Adrenal gland (tissue), 12 donors: Measurements from ENCODE around the gene UBN1. TPM values are rescaled to one million over a fixed set of nuclear protein-coding genes. Genes with fewer than 3 reads are reported as not detected.
A peak's percentile ranks its signal among the peaks of the same experiment; 100 is the strongest.

Source experiments
- DNase-seq, 7 donors: peaks; one replicate each; pipeline ENCODE4 v3.0.0-alpha.2; 2019 to 2020
- H3K27ac ChIP-seq, 5 donors: fragments of 200-600 bp; sonication (generic) in 4 of 5; 1 replicate in 3 of 5; 2 replicates in 2 of 5; pipeline versions ENCODE4 v1.5.1 to v1.8.0; 2016 to 2020; ENCODE audit warnings: mild to moderate bottlenecking in 1 of 5
- H3K27me3 ChIP-seq: fragments of 200-600 bp; 2 replicates; pipeline ENCODE4 v1.8.0; 2021
- H3K36me3 ChIP-seq, 2 donors: fragments of 200-600 bp; replicated peaks in 1 of 2; 1 replicate in 1 of 2; 2 replicates in 1 of 2; pipeline versions ENCODE4 v1.5.1 to v1.8.0; 2018 to 2022
- H3K4me1 ChIP-seq, 2 donors: fragments of 200-600 bp; replicated peaks in 1 of 2; 1 replicate in 1 of 2; 2 replicates in 1 of 2; pipeline versions ENCODE4 v1.5.1 to v1.8.0; 2018 to 2021
- H3K4me3 ChIP-seq, 4 donors: fragments of 200-600 bp; sonication (generic) in 3 of 4; one replicate each; pipeline ENCODE4 v1.5.1; 2016 to 2018
- H3K9me3 ChIP-seq, 3 donors: fragments of 200-600 bp; sonication (generic) in 1 of 3; replicated peaks in 1 of 3; 1 replicate in 2 of 3; 2 replicates in 1 of 3; pipeline versions ENCODE4 v1.5.1 to v1.8.0; 2016 to 2021
- CTCF ChIP-seq, 6 experiments: fragments of 450-650 bp in 4 of 6; fragments of 200-600 bp in 2 of 6; sonication (generic) in 1 of 6; IDR thresholded peaks; 1 replicate in 5 of 6; 2 replicates in 1 of 6; pipeline versions ENCODE4 v1.5.1 to v1.8.0; 2016 to 2021; ENCODE audit warnings: antibody characterized with exemption in 6 of 6, mild to moderate bottlenecking in 2 of 6, moderate library complexity in 1 of 6
- POLR2A ChIP-seq, 2 donors: fragments of 450-650 bp; IDR thresholded peaks; one replicate each; pipeline ENCODE4 v1.6.1; 2017; ENCODE audit warnings: antibody characterized with exemption in 2 of 2, mild to moderate bottlenecking in 2 of 2, moderate library complexity in 1 of 2
- WGBS, 4 donors: extraction: QIAGEN DNeasy Blood & Tissue Kit in 2 of 4; methylation state at CpG; one replicate each; pipeline versions ENCODE4 v1.1.5 to v1.1.7; 2013 to 2017; 5-methylcytosine and 5-hydroxymethylcytosine counted together
- intact Hi-C, 2 donors: fragments of 100-400 bp; cut with DNase I; formaldehyde crosslinking; loops; one replicate each; pipeline versions ENCODE4 v1.14.1 to v1.15.0; 2022 to 2023
- polyA plus RNA-seq, 3 donors: library from polyadenylated mRNA; stranded (reverse); fragments of 200-250 nt in 2 of 3; fragments of 350-450 nt in 1 of 3; fragmentation: Illumina TruSeq in 1 of 3; extraction: RNeasy Lipid Tissue Mini Kit (QIAGEN cat#74804) in 1 of 3; gene quantifications; one replicate each; pipeline ENCODE4 v1.2.3, GENCODE V29; 2013 to 2014
- total RNA-seq, 9 donors: library from RNA; depleted of rRNA in 4 of 9; stranded (reverse); fragments of >200 nt in 4 of 9; fragments of 120-200 nt in 1 of 9; fragmentation: NEBNext Ultra II Directional in 1 of 9; extraction: Animal tissue kit (Norgen Biotek cat#: 25700) in 1 of 9; gene quantifications; one replicate each; pipeline versions ENCODE4 v1.1.0 to v1.2.4, GENCODE V29; 2013 to 2023
- donor health status: healthy with polysubstance abuse.
- donor health status: Bipolar disorder and iron deficiency.
- donor health status: DM: yes; HTN: yes; CAD: no.
- donor health status: DM: no; HTN: no; CAD: no.
- donor health status: DM: no; HTN: no; CAD: no.
- donor health status: DM: yes; HTN: yes; CAD: no.

The UBN1 gene
- total and polyA plus RNA-seq, 12 donors, result 5.9 to 60.8 (median 28.4) TPM

DNA sequence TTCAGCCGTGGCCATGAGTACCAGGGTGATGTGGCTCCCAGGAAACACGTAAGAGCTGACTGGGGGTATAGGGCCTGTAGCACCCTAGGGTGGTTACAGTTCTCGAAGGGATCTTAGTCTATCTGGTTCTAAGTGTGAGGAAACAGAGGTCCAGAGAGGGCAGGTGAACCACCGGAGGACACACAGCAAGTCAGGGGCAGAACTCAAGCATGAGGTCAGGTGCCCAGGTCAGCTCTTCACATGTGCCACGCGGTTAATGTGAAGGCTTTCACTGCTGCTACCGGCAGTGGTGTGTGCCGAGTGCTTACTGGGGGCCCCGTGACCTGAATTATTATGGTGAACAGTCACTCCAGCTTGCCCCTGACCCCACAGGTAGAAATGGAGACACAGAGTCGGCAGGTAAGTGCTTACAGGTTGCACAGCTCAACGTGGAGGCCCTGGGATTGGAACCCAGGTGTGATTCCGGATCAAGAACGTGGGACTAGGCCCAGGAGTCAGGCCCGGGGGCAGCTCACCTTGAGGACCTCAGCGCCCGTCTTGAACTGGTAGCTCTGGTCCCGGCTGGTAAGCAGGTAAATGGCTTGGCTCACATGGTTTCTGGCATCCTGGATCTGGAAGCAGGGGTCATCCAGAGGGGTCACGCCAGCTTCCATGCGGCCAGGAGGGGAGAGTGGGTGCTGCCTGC, 48.0 kb upstream of the UBN1 start:
- no peak for DNase-seq
- Histone ChIP-seq H3K4me1 (peaks cover 20 to 31% of the 10 kb centered on the region in 2 donors), H3K4me3 (no peak overlapping the region), H3K36me3 (peaks cover 0 to 34% of the 10 kb centered on the region in 2 donors), H3K9me3 (no peaks in the 10 kb centered on the region), H3K27me3 (no peaks in the 10 kb centered on the region), H3K27ac (no peak overlapping the region)
- TF ChIP-seq POLR2A (IDR thresholded peaks at IDR 0.05) (no peak), CTCF (IDR thresholded peaks at IDR 0.05) (no peak)
- 84 to 91% (median 90%) methylated on average over 10 to 19 of the region's 19 CpGs for WGBS, 4 donors
- intact Hi-C loops, result no loop called here

- peak; percentile 79 to 94 (median 91) for DNase-seq
- peak overlapping the region in 1 of 4 donors; percentile 86 for H3K4me3 ChIP-seq
- 42 to 74% (median 56%) methylated on average over 9 to 17 of the region's 17 CpGs for WGBS, 4 donors
- TF ChIP-seq CTCF (IDR thresholded peaks at IDR 0.05) (no peak), POLR2A (IDR thresholded peaks at IDR 0.05) (peak in 1 of 2 donors; percentile 54)
- peaks cover 0 to 37% of the 10 kb centered on the region in 2 donors for H3K36me3 ChIP-seq
- no peaks in the 10 kb centered on the region for H3K27me3 ChIP-seq
- peaks cover 27 to 43% of the 10 kb centered on the region in 2 donors for H3K4me1 ChIP-seq
- H3K27ac ChIP-seq, result peak overlapping the region in 4 of 5 donors; percentile 16 to 98 (median 42)
- no peaks in the 10 kb centered on the region for H3K9me3 ChIP-seq
- intact Hi-C loops, result no loop called here
Measured at GRCh38 chr16:4800290-4801041, 46.8 kb upstream of the UBN1 start.

DNA sequence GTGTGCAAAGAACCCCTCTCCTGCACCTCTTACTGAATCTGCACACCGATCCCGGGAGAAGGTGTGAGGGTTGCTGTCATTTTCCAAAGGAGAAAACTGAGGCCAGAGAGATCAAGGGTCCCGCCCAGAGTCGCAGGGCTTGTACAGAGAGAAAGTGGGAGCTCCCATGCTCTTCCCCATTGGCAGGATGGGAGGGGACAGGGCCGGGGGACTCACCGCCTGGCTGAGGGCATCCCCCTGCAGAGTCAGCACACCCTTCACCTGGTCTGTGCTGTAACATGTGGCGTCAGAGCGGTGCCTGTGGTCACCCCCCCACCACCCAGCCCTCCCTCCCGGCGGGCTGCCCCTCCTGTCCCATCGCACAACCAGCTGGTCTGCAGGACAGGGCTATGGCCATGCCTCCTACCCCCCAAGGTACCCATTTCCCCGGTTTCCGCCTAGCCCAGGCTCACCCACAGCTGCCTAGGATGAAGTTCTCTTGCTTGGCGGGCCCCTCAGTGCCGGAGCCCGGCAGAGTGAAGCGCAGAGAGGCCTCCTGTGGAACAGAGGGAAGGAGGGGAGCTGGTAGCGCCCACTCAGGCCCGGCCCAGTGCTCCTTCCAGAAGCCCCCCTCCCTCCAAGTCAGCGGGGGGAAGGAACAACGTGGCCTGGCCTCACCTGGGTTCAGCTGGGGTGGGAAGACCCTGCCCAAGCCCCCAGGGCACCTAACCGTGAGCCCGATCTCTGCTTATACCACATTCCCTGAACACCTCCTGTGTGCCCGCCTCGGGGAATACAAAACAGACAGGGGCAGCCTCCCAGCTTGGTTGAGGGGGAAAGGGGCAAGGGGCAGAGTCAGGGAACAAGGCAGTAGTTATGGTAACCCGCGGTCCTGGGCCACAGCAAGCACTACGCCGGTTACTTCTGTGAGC, 46.0 kb upstream of the UBN1 start:
- Histone ChIP-seq H3K36me3 (peaks cover 0 to 39% of the 10 kb centered on the region in 2 donors), H3K4me1 (peaks cover 28 to 45% of the 10 kb centered on the region in 2 donors), H3K27me3 (no peaks in the 10 kb centered on the region), H3K9me3 (no peaks in the 10 kb centered on the region), H3K27ac (peak overlapping the region; percentile 37 to 98 (median 80)), H3K4me3 (peak overlapping the region in 2 of 4 donors; percentile 66 to 86)
- intact Hi-C loops, result no loop called here
- TF ChIP-seq POLR2A (IDR thresholded peaks at IDR 0.05), result no peak
- TF ChIP-seq CTCF (IDR thresholded peaks at IDR 0.05), result no peak
- peak in 2 of 7 donors; percentile 30 to 60 for DNase-seq
- 38 to 43% (median 41%) methylated on average over 15 to 29 of the region's 29 CpGs for WGBS, 4 donors
